ENCODE results near the gene COL15A1. TPM values are rescaled to one million over a fixed set of nuclear protein-coding genes. Genes with fewer than 3 reads are reported as not detected.

COL15A1 gene
- total RNA-seq, 1 donor from 2014 or later: 47.2 TPM

- ATAC-seq (peak; percentile 95), DNase-seq (peak; percentile 97)
- intact Hi-C loops (cut with micrococcal nuclease): no loop called here
These were observed 160.9 kb downstream of the COL15A1 start, which contains the start of gene TGFBR1 for GRCh38 chr9:99104459-99105151. Gene TGFBR1, plus strand, starts transcription at chr9:99105113. Its CDS starts 93 bp downstream, at chr9:99105206.

DNA sequence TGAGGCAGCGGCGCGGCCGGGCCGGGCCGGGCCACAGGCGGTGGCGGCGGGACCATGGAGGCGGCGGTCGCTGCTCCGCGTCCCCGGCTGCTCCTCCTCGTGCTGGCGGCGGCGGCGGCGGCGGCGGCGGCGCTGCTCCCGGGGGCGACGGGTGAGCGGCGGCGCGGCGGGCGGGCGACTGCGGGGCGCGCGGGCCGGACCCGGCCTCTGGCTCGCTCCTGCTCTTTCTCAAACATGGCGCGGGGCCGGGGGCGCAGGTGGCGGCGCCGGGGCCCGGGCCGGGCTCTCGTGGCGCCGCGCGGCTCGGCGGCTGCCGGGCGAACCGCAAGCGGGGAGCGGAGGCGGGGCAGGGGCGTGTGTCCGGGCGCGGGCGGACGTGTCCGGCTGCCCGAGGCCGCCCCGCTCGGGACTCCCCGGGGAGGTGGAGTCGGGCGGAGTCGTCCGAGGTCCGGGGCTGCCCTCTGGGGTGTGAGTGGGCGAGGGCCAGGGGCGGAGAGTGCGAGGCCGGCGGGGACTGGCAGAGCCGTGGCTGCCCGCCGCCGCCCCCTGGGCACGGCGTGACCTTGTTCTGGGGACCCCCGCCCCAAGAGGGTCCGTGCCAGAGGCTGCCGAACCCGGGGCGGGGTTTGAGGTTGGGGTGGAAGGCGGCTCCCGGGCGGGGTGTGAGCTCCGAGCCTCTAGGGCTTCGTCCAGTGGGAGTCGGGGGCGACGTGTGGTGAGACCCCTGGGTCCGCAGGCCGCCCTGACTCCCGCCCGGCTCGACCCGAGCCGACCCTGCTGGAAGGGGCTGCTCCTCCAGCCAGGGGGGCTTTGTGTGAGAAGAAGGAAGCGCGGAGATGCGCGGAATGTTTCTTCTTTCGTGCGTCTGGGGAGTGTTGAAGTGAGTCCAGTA lies 161.7 kb downstream of the COL15A1 start:
- ATAC-seq: peak; percentile 72
- DNase-seq: peak; percentile 89
- intact Hi-C loops (cut with micrococcal nuclease): no loop called here

- DNase-seq: no peak
- no peak for ATAC-seq
- intact Hi-C loops (cut with micrococcal nuclease): no loop called here
These were observed 162.3 kb downstream of the COL15A1 start for GRCh38 chr9:99106044-99106375.

GRCh38 chr9:99107421-99107820 lies 163.7 kb downstream of the COL15A1 start:
- no peak for DNase-seq
- no peak for ATAC-seq
- intact Hi-C loops (cut with micrococcal nuclease): no loop called here

- intact Hi-C loops (cut with micrococcal nuclease): no loop called here
- DNase-seq (no peak), ATAC-seq (no peak)
These were observed 164.4 kb downstream of the COL15A1 start for GRCh38 chr9:99108131-99108530.

GRCh38 chr9:99109522-99109921 lies 165.8 kb downstream of the COL15A1 start:
- DNase-seq: no peak
- no peak for ATAC-seq
- intact Hi-C loops (cut with micrococcal nuclease): no loop called here

- intact Hi-C loops (cut with micrococcal nuclease): no loop called here
- no peak for ATAC-seq
- DNase-seq: no peak
These were observed 169.2 kb downstream of the COL15A1 start for GRCh38 chr9:99112750-99113413.

DNA sequence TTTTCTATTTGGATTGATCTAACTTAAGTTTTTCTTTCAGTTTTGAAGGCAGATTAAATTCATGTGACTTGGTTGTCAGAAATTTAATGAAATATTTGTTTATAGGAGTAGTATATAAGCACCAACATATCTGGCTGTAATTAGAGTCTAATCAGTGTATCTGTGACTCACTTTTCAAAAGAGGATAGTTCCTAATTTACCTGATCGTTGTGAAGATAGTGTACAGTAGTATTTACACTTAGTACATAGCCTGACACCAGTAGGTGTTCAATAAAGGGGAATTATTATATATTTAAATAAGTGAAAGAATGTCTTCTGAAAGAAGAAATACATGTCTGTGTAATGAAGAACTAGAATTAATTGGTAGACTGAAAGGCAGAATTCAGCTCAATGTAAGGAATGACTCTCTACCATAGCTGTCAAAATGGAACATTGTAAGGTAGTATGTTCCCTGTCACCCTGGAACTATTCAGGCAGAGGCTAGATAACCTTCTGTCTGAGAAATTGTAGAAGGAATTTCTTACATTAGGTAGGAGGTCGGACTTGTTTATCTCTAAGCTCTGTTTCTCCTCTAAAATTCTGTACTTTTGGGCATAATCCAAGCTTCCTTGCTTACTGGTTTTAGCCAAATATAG lies 169.8 kb downstream of the COL15A1 start:
- no peak for ATAC-seq
- DNase-seq: no peak
- intact Hi-C loops (cut with micrococcal nuclease): no loop called here

GRCh38 chr9:99114049-99114440 lies 170.3 kb downstream of the COL15A1 start:
- ATAC-seq (no peak), DNase-seq (no peak)
- intact Hi-C loops (cut with micrococcal nuclease): no loop called here

GRCh38 chr9:99114846-99115500 lies 171.3 kb downstream of the COL15A1 start:
- intact Hi-C loops (cut with micrococcal nuclease): no loop called here

DNA sequence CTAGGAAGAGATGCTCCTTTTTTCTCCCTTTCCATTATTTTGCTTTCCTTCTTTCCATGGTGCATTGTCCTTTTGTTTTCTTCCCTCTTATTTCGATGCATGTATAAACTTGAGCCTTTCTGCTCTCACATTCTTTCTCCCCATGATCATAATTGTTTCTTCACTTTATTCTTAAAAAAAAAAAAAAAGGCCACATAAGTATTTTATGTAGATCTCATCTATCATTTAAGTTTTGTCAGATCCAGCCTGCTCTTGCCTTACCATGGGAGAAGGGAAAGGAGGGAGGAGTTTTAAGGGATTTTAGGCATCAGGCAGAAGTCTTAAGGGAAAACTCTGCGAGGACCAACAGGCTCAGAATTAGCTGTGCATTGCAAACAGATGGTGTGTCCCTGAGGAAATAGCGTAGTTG lies 172.3 kb downstream of the COL15A1 start:
- DNase-seq (no peak), ATAC-seq (no peak)
- intact Hi-C loops (cut with micrococcal nuclease): no loop called here

More at GRCh38 chr9:99114846-99115500, 171.3 kb downstream of the COL15A1 start:
- no peak for ATAC-seq
- no peak for DNase-seq

DNA sequence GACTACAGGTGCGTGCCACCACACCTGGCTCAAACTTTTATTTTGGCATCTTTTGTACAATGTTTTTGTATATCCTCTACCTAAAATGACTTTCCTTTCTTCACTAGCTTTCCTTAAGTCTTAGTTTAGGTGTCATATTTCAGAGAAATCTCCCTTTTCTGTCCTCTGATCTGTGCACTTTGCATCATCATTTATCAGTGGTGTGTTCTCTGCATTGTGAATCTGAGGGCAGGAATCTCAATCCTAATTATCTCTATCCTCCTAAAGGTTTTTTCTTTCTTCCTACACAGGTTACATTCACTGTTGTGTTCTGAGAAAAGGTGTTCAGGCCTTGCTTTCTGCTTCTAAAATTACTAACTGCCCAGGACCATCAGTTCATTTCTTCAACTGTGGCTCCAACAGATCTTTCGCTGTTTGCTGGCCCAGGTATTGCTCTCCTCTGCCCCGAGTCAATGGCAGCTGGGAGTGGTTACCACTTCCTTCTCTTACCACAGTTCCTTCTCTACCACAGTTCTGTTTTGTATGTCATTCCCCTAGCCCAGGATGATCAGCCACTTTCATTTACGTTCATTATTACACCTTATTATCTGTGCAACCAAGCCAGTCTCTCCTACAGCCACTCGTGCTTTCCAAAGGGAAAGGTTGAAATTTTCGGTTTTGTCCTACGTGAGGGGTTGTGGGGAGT lies 175.2 kb downstream of the COL15A1 start:
- ATAC-seq (peak; percentile 52), DNase-seq (no peak)
- intact Hi-C loops (cut with micrococcal nuclease): no loop called here

GRCh38 chr9:99119976-99120655 lies 176.4 kb downstream of the COL15A1 start:
- no peak for ATAC-seq
- intact Hi-C loops (cut with micrococcal nuclease): no loop called here
- no peak for DNase-seq

Other genes starting within 250 kb of the COL15A1 start
- gene GABBR2, start 235.0 kb upstream of the COL15A1 start, total RNA-seq: 0.62 TPM
- gene ANKS6, start 147.4 kb upstream of the COL15A1 start, total RNA-seq: 4.0 TPM
- 0.64 TPM for gene GALNT12, start 136.2 kb upstream of the COL15A1 start, total RNA-seq
- gene TGFBR1, start 161.2 kb downstream of the COL15A1 start, total RNA-seq: 12.3 TPM

All from left ventricle myocardium superior (tissue), 1 donor.